Activated CD4-positive, alpha-beta T cell treated with anti-CD3 and anti-CD28 coated beads for 1 hour (primary cell): ENCODE measurements around the gene ZNF385D.
"Not testable (repeated sequence)": the region's sequence is repeated elsewhere in the genome, so short reads cannot be mapped to it uniquely, and the experiment has no call there.

ENCODE experiments used
- DNase-seq: peaks from one replicate; pipeline ENCODE4 v3.0.0-alpha.2; 2020

The ZNF385D gene

DNA sequence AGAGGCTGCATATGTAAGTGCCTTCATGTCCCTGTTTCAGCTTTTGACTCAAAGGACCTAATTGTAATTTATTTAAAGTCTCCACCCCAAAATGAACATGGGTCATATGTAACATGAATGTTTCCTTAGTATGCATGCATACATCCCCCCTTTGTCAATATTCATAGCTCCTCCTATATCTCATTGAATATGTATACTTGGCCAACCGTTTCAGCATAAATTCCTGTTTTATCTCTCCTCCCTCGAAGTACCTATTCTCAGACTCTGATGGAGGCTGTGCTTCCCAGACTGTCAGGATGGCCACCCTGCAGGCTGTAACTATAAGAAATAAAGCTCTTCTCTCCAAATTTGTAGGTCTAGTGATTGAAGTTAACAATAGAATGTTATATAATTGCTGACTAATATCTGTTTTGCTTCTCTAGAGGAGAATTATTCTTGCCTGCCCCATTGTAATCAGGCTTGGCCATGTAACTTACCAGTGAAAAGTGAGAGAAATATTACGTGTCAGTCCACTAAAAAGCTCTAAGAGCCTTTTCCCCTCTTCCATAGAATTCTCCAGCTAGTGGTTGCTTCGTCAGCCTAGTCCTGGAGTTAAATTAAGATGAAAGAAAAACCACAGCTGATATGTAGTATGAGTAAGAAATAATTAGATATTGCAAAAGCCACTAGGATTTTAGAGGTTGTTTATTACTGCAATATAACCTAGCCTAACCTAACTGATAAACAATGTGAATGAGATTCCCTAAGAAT is 245.1 kb downstream of the ZNF385D start:
- DNase-seq, result no peak

DNA sequence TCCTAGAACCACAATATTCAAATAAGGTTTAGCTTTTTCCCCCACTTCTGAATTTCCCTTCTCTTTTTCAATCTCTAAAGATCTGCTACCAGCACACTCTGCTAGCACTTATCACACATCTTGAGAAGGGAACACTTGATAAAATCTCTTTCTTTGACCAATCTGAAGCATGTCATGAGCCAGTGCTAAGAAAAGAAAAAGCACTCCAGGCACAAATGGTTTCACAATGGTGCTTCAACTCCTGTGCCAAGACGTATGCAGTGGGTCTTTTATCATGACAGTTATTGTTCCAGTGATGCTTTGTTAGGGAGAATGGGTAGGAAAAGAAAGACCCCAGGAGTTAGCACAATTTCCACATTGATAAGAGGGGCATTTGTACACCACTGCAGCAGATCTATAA is 248.4 kb downstream of the ZNF385D start:
- DNase-seq, result no peak

DNA sequence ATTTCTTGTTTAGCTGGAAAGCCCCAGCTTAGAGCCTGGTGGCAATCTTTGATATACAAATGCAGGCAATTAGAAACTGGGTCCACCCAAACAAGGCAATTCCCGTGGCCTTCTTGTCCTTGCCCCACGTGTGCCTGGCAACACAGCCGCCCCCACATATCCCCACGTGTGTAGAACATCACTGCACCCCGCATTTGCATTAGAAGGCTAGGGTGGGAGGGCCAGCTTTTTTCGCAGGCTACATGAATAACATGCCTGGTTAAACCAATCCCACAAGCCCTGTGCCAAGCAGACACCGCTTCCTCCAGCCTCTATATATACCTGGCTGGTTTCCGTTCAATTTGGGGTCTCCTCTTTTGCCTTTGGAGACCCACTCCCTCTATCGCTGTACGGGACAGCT is 250.2 kb downstream of the ZNF385D start:
- DNase-seq, result no peak

DNA sequence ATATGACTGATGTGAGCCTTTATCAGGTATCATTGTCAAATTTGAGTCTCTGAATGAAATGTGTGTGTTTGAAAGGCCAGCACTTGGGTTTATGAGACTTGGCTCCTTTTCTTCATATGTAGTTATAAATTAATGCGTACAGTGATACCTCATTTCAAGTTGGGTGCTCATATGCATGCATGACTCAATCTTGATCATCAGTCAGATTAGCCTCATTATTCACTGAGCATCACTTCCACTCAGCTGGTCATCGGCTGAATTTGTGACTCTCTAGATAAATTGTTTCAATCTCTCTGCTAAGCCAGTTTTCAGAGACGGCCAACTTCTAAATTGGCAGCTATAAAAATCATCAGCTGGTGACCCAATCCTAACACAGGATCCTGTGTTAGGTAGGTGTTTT is 260.3 kb downstream of the ZNF385D start:
- not testable (repeated sequence) for DNase-seq

DNA sequence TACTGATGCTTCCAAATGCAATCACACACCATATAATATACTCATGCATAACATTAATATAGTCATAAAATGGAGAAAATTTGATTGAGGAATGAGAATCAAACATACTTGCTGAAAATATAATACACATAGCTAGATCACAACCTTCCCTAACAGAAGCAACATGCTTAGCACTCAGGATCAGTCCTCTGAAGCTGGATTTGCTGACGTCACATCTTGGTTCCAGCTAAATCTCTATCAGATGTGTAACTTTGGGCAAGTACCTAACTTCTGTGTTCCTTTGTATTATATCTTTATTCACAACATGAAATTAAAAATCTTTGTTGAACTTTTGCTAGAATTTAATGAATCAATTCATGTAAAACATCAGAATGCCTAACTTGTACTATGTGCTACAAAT is 263.5 kb downstream of the ZNF385D start:
- DNase-seq, result no peak

DNA sequence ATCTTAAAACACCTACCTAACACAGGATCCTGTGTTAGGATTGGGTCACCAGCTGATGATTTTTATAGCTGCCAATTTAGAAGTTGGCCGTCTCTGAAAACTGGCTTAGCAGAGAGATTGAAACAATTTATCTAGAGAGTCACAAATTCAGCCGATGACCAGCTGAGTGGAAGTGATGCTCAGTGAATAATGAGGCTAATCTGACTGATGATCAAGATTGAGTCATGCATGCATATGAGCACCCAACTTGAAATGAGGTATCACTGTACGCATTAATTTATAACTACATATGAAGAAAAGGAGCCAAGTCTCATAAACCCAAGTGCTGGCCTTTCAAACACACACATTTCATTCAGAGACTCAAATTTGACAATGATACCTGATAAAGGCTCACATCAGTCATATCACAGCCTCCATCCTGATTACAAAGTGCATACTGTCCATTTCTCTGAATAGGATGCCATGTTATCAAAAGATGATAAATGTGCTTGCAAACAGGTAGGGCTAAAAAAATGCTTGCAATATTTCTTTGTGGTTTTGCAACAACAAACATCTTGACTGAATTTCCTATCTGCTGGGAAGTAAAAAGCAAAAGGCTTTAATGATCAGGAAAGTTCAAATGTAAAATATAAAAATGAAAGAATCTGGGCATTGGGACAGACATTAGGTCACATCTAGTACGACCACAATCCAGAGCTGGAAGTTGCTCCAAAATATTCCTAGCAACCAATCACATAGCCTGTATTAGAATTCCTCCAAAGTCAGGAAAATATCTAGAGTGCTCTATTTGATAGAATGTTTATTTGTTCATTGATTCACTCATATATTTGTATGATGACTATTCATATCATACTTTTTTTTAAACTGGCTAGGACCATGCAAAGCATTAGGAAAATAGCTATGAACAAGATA is 264.7 kb downstream of the ZNF385D start:
- not testable (repeated sequence) for DNase-seq

DNA sequence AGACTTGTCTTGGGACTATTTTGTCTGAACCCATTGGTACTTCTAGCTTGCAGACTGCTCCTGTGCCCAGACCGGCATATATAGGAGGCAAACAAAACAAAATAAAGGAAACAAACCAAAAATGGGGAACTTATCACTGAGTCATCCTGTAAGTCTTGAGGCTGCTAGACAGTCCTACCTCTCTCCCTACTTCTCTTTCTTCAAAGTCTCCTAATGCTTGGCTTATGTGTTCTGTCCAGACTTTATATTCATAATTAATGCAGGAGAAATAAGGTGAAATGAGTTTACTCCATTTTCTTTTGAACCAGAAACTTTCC is 266.2 kb downstream of the ZNF385D start:
- DNase-seq, result no peak

DNA sequence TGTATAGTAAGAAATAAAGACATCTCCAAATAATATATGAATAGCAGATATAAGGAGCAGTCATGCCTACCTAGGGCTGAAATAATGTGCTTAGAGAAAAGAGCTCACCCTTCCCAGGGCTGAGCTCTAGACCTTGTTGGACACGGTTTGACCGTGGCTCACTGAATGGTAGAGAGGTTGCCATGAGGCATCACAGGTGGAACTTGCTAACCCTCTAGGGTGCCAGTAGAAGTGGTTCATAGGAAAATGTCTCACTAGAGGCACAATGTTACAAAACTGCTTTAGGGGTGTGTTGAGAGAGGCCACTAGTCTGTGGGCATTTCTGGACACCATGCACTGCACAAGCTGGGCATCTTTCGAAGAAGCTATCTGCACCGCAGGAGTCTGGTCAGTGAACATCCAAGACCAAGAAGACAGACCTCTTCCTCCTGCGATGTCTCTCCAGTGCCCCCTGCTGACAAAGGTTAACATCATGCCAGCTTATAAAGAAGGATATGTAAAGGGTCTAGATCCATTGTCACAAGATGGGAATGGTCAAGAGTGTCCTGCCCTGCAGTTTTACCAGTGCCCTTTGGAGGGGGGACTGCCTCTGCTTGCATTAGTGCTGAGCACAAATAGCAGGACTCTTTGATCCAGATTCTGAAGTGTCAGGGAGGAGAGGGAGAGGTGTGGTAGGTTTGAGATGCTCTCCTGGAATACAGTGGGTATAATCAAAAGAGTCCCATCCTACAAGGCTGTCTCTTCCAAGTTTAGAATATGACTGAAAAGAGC is 266.8 kb downstream of the ZNF385D start:
- DNase-seq, result no peak

DNA sequence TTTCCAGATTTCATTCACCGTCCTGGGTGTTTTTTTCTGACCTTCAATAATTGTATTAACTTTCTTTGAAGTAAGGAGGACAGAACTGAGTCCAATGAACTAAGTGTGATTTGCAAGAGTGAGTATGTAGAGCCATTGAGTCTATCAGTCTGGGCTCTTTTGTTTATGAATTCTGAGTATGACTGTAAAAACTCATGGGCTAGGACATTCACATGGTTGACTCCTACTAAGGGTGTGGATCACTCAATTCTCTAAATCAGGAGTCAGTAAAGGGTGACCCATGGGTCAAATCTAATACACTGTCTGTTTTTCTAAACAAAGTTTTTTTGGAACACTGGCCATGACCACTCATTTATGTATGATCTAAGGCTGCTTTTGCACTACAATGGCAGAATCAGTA is 269.0 kb downstream of the ZNF385D start:
- no peak for DNase-seq

DNA sequence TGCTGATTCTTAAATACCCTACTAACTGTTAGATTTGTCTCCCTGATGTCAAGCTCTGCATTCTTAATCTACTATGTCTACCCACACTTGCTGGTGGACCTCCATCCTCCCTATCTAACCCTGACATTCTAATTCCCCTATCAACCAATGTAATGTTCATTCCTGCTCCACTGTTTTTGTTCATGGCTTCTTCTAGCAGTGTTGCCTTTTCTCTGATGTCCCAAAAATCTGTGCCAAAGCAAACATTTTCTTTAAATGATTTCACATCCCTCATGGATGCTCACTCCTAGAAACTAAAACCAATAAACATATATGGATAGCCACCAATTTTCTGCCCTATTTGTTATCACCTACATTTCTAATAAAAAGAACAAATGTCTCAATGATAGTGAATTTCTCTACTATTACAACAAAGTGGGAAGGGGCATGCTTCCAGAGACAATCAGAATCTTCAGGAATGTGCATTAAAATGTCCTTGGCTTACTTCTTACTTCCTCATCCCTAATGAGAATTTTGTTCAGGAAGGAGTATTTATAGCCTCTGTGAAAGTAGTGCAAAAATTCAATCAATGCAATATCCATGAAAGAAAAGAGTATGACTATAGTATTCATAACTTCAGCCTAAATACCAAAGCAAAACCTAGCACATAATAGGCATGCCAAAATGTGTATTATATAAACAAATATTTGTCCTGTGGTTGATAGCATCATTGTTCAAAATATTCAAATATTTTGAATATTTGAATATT is 273.3 kb downstream of the ZNF385D start:
- no peak for DNase-seq

DNA sequence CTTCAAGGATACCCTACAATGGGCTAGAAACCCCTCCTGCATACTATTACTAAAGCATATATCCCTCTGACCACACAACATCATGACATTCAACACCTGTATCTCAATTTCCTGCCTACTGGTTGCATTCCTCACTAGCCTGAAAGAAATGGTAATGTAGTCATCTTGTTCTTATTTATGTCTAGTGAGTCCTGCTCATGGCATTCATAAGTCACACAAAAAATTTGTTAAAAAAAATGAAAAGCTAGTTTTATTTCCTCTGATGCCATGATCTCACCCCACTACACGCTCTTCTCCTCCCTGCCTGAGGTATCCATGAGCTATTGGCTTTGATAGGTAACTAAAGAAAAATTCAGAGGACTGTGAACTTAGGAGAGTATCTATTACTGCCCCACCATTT is 284.5 kb downstream of the ZNF385D start:
- DNase-seq, result no peak

DNA sequence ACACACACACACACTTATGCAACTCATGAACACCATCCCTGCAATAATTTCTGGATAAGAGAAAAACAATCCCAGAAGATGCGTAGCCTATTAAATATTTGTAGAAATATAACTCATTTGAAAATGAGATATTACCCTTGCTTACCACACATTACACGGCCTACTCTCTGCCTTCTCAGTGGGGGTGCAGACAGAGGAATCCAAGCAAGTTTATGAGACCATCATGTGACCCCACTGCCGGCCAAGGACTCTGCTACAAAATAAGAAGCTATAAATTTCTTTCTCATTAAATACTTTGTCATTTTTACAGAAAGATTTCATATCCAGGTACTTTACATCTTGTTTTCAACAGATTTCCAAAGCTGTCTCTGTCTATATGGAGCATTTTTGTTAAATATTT is 286.3 kb downstream of the ZNF385D start:
- DNase-seq, result no peak

DNA sequence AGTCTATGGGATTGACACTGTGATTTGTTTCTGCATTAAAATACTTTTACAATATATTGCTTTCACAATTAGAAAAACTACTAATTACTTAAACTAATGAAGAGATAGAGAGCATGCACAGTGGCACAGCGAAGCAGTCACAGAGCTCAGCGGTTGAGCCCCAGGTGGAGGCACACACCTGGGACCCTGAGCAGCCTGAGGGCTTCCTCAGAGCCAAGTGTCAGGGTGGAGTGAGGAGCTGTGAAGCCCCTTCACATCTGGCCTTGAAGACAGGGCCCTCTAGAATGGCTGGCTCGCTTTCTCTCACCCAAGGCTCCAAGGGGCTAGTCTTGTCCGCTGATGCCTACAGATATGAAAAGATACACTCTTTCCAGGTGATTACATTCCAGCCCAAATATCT is 287.7 kb downstream of the ZNF385D start:
- no peak for DNase-seq

DNA sequence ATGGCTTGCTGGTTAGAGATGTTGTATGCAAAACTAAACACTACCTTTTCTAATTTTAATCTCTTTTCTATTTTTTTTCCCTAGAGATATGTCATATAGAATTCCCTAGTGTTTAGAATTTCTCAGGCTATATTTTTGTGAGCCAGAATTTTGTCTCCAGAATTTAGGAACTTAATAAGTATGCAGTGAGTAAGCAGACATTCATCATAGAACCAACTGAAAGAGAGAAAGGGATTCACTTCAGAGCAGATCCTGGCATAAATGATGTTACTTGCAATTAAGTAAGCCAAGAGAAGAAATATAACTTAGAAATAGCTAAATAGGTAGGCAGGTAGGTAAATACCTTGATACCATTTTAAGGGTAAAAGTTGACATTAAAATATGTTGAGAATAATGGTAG is 288.9 kb downstream of the ZNF385D start:
- no peak for DNase-seq

DNA sequence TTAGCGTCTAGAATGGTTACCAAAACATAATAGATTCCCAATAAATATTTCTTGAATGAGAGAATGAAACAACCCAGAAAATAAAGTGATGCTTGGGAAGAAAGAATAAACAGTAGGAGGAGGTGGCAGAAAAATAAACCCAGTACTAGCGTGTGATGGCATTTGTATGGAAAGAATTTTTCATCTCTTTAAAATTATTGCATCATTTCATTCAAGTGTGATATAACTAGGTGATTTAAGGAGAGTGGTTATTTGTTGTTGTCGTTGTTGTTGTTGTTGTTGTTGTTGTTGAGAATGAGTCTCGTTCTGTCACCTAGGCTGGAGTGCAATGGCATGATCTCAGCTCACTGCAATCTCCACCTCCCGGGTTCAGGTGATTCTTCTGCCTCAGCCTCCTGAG is 293.9 kb downstream of the ZNF385D start:
- DNase-seq, result no peak

DNA sequence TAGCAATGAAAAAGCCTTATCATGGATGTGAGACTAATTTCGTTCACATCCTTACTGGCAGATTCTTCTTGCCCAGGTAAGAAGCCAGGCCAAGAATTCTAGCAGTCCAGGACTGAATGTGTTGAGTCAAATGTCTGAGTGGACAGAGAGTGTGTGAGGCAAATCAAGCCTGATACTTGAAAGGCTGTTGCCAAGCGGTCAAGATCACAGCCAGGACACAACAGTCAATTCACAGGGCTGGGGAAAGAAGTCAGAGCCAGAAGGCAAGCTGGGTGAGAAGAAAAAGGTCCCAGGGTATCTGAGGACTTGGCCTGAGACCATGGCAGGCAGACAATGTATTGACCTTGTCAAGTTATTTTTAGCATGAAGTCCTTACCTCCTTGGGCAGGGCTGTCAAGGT is 301.3 kb downstream of the ZNF385D start:
- no peak for DNase-seq

DNA sequence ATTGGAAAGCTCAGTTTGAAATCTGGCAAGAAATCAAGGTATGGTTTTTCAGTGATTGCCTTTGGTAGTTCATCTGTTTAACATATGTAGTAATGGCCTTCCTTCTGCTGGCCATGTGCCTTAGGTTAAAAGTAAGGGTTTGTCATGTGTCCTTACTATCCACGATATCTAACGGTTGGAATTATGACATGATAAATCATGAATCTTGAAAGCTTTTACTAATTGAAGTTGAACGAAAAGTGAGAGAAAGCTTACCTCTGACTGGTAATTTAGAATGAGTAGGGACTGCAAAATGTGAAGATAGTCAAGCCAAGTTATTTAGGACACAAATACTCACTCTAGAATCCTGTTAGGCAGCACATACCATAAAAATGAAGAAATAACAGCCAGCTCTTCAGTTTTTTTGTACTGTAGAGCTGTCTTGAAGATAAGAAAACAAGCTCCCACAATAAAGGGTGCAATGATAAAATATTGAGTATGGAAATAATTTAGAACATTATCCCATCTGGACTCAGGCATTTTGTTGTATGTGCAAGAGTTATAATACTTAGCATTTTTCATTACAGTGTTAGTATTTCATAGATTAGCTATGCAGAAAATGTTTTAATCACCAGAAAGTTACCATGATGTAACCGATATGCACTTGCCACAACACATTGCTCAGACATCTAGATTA is 303.4 kb downstream of the ZNF385D start:
- DNase-seq, result no peak

DNA sequence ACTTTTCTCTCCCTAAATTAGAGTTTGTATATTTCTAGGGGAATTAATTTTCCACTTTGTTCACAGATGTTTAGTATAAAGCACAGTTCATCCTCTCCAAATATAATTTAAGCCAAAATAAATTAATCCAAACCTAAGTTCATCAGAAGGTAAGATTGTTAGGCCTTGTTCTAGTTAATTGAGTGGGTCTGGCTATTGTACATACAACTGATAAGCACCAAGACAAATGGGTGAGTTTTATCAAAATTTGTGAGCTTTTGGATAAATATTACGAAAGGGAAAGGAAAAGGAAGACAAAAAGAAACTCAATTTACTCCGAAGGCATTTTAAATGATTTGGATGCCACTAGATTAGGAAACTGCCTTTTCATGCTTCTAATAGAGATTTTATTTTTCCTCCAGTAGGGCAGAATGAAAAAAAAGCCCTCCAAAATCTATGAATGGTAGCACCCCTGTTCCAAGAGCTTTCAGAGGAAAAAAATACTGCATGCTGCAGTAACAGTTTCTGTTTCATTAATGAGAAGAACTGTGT is 304.0 kb downstream of the ZNF385D start:
- DNase-seq, result no peak

DNA sequence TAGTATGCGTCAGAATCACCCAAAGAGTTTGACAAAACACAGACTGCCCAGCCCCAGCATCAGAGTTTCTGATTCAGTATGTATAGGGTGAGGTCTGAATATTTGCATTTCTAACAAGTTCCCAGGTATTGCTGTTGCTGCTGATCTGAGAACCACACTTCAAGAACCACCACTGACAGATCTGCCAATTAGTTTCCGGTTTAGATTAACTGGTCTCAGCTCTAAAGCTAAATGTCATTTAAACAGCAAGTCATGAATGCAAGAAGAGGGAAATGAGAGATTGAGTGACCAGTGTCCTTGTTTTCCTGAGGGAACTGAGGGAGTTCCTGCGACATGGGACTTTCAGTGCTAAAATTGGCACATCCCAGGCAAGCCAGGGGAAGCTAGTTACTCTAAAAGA is 305.0 kb downstream of the ZNF385D start:
- DNase-seq, result no peak

DNA sequence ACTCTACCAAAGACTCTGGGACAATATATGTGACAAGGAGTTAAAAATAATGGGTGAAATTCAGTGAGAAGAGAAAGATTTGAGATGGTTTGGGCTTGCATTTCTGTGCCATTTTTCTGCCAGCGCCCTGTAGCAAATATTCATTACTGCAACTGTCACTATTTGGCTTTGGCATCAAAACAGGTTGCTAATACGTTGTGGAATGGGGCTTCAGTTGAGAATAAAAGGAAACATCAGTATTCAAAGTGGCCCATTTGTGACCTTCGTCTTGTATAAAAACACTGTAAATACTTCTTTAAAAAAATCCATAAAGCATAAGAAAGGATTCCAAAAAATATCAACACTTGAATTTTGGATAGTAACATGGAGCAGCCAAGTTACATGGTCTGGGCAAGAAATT is 309.2 kb downstream of the ZNF385D start:
- DNase-seq, result no peak

DNA sequence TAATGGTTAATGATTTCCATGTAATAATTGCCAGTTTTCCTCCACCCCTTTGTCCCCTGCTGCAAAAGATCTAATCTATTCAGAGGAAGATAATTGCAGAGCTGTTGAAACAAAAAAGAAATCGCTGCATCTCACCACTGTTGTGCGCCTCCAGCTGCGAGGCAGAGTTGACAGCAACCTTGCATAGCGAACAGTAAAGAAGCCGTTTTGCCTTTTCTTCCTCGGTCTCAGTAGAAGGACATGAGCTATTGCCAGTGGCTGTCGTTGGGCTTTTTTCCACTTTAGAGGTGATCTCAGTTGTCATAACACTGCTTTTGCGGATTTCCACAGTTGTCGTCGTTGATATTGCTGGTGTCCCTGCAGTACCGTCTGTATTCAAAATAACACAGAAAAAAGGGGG is 314.2 kb downstream of the ZNF385D start:
- no peak for DNase-seq

DNA sequence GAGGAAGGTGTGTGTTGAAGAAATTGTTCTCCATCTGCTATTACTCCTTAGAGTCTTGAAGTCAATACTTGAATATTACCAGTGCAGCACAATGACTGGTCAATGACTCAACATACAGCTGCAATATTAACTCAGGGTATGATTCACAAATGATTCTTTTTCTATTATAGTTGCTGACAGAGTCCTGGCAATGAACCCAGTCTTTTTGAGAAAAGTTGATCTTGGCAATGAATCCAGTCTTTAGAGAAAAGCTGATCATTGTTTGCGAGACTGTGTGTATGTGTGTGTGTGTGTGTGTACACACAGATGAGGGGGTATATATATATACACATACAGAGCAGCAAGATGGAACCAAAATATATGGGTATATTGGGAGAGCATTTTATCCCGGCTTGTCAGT is 315.1 kb downstream of the ZNF385D start:
- DNase-seq, result no peak
